GM12892 (cell line): ENCODE results near the gene ART3.

Experiments used
- POLR2A ChIP-seq: IDR thresholded peaks from 2 replicates; pipeline ENCODE4 v1.6.1; 2011; ENCODE audit warnings: low read depth, low read length, control low read depth
- POLR2AphosphoS5 ChIP-seq: IDR thresholded peaks from 2 replicates; pipeline ENCODE4 v1.6.1; 2011; ENCODE audit warnings: low read depth, low read length, control low read depth
- TAF1 ChIP-seq: IDR thresholded peaks from 2 replicates; pipeline ENCODE4 v1.6.1; 2011; ENCODE audit warnings: low read depth, mild to moderate bottlenecking, control low read depth, low read length, borderline replicate concordance

DNA sequence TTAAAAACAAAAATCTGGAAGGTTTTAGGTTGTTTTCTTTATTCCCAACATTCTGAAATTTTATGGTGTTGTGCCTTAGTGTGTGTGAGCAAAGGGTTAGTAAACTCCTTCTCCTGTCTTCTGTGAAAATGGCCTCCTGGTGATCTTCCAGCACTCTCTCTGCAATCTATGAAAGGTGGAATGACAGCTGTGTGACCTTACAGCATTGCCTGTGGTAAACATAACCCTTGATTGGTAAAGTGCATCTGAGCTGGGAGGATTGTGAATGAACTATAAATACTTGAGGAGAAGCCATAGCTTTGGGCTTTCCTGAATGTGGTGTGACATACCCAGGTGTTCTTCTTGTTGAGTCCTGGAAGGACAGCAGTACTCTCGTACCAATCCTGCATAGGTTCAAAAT, 10.0 kb downstream of the ART3 start:
- TF ChIP-seq POLR2A (no peak), TAF1 (no peak), POLR2AphosphoS5 (no peak)
